GM10847 (cell line): ENCODE measurements around the gene SEPTIN5.

Source experiments
- POLR2A ChIP-seq: IDR thresholded peaks from 2 replicates; pipeline ENCODE4 v1.6.1; 2011; ENCODE audit not compliant: insufficient read length; ENCODE audit errors: extremely low read depth

SEPTIN5 gene

DNA sequence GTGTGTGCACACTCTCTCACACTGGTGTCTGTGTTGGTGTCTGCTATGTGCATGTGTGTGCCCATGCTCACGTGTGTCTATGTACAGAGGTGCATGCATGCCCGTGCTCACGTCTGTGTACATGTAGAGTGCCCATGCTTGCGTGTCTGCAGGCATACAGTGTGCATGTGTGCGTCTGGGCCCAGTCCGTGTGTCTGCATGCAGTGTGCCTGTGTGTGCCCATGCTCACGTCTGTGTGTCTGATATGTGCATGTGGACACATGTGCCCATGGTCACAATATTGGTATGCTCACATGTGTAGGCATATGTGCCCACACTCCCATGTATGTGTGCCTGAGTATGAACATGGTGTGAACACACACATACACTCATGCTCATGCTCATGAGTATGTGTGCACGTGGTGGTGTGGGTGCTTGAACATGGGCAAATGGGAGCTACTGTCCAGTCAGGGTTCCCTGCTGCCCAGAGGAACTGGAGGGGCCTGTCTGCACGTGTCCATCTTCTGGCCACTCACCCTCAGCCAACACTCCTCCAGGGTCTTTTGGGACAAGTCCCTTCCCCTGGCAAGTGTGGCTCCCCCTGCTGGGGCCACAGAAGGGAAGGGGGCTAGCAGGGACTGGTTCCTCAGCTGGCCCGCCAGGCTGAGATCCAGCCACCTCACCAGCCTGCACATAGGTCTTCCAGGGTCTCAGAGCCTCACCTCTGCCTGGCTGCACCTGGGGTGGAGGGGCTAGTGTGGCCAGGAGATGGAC lies 39.0 kb downstream of the SEPTIN5 start:
- TF ChIP-seq POLR2A = no peak

DNA sequence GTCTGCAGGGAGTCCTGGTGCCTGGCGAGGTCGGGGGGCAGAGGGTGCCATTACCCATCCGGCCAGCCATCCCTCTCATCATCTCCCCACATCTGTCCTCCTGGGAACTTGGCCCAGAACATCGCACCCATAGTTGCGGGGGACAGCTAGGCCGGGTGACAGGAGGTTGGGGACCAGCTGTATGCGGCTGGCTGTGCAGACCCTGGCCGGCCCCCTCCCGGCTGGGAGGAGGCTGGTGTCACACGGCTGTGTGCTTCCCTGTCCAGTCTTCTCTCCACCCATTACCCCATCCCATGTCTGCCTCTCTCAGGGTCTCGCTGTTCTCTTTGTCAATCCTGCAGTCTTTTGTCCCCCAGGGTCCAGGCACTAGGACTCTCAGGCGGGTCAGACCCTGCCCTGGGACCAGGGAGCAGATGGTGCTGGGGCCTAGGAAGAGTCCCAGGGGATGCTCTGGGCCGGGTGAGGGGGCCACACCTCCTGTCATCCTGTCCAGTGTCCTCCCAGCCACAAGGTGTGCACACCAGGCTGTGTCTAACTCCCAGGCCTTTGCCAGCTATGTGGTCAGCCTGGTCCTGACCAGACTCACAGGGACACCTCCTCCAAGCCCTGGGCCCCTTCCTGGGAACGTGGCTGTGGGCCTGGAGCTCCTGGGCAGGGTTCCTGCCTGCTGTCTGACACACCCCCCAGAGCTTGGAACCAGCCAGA lies 39.8 kb downstream of the SEPTIN5 start:
- TF ChIP-seq POLR2A = no peak

DNA sequence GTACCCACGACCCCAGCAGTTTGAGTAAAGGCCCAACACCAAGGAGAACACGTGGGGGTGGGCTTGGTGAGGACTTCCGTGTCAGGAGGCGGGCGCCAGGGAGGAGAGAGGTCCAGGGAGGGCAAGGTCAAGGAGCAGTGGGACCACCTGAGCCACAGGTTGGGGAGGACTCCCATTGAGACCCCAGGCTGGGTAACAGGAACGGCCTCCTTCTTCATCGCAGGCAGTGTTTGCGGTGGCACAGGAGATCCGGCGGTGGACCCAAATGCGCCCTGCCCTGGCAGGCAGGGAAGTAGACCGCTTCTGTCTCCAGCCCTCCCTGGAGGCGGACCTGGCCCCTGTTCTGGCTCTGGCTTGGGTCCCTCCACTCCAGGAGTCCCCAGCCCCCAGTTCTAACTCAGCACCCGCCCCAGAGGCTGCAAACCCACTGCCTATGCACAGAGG lies 40.4 kb downstream of the SEPTIN5 start:
- TF ChIP-seq POLR2A = no peak

GRCh38 chr22:19755145-19755710 lies 40.9 kb downstream of the SEPTIN5 start:
- no peak for TF ChIP-seq POLR2A

- TF ChIP-seq POLR2A = no peak
These were observed 41.5 kb downstream of the SEPTIN5 start for GRCh38 chr22:19755722-19756287.

DNA sequence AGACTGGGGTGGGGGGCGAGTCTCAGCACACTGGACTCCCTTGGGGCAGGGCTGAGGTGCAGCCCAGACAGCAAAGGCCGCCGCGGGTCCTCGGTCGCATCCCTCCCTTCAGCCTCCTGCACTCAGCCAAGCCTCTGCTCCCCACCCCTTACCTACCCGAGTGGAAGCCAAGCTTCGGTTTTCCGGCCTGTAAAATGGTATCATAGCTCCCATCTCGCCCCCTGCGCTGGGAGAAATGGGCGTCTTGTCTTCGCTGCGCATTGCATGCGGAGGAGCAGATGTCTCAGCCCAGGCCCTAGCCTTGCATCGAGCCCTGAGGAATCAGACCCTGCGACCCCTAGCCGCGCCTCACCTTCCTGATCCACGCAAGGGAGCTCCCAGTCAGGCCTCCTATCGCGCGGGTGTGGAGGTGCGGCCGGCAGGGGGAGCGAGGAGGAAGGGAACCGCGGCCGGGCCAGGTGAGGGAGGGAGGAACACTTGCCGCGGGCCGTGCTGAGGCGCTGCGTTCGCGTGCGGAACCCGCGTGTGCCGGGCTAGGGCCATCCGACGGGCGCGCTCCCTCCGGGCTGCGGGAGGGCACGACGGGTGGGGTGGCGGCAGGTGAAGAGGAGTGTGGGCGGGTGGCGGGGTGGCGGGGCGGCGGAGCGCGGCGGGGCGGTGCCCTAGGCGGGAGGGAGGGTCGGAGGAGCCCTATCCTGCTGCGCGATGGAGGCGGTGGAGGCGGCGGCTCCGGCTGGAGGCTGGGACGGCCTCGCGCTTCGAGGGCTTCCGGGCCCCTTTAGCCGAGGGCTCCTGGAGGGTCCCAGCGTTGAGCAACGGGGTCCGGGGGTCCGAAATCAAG lies 42.2 kb downstream of the SEPTIN5 start:
- TF ChIP-seq POLR2A = no peak

DNA sequence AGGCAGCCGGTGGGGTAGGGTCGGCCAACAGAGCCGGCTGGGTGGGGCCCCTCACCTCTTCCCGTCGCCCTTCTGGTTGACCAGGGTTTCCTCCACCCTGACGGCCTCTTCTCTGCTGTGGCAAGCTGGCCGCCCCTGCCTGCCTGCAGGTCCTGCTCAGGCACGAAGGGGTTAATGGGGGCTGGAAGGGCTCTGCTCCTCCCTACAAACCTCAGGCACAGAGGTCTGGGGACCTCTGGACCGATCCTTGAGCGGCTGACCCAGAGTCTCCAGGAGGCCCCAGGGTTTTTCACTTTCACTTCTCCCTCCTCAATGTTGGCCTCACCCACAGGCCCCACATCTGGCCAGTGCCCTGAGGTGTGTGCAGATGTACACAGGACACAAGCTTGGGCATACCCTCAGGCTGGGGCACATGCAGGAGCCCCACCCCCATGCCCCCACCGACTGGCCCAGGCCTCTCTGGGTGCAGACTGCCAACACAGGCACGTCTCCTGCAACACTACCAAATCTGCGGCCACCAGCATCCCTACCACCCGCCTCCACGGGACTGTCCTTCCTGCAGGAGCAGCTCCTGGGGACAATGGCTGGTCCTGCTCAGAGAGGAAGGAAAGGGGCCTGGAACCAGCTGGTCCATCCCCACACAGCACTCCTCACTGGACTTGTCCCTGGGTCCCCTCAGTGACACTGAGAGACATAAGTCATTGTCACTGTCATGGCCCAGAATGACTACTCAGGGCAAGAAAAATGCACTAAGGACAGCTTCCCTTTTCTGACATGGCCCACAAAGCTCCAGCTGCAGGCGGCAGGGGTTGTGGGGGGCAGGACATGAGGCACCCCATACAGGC lies 43.1 kb downstream of the SEPTIN5 start:
- TF ChIP-seq POLR2A = no peak

- no peak for TF ChIP-seq POLR2A
These were observed 43.9 kb downstream of the SEPTIN5 start for GRCh38 chr22:19757985-19758895.

- no peak for TF ChIP-seq POLR2A
These were observed 44.7 kb downstream of the SEPTIN5 start for GRCh38 chr22:19758896-19759426.

DNA sequence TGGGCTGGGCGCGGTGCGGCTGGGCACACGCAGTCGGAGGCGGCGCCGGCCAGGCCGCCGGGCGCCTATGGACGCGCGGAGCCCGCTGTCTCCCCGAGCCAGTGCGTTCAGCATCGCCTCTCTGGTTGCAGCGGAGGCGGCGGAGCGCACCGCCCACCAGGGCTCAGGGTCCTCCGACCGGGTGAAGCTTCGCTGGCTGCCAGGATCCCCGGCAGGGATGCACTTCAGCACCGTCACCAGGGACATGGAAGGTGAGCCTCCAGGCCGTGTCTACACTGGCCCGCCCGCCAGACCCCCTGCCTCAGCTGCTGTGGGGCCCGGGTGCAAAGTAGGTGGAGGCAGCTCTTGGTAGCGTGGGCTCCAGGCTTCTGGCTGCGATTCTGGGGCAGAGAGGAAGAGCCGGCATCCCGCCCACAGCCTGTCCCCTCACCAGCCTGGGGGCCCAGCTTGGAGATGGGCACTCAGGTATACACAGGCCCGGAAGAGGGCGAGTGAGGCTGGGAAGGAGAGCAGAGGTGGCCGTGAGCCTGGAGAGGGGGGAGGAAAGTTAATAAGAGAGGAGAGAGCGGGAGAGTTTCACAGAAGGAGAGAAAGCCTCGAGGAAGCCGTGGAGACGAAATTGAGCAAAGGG lies 45.2 kb downstream of the SEPTIN5 start:
- TF ChIP-seq POLR2A = no peak

GRCh38 chr22:19760058-19760950 lies 46.0 kb downstream of the SEPTIN5 start, which contains the start of gene TBX1:
TBX1 (plus strand) TSS chr22:19760778; CDS start chr22:19760844, 66 bp downstream.
- TF ChIP-seq POLR2A = no peak
